Tibial nerve (tissue), 3 donors: ENCODE measurements around the gene MAD2L2.

Experiments used
- POLR2A ChIP-seq, 2 donors: fragments of 450-650 bp; IDR thresholded peaks; one replicate each; pipeline ENCODE4 v1.6.1; 2017; ENCODE audit warnings: antibody characterized with exemption in 2 of 2, mild to moderate bottlenecking in 2 of 2, moderate library complexity in 2 of 2
- TF ChIP-seq, protein P1 (sequence below), 5 experiments: fragments of 200-600 bp in 3 of 5; fragments of 450-650 bp in 2 of 5; sonication (generic) in 3 of 5; IDR thresholded peaks; one replicate each; pipeline ENCODE4 v1.5.1; 2016 to 2019; ENCODE audit warnings: antibody characterized with exemption in 5 of 5, mild to moderate bottlenecking in 3 of 5, moderate library complexity in 2 of 5

DNA sequence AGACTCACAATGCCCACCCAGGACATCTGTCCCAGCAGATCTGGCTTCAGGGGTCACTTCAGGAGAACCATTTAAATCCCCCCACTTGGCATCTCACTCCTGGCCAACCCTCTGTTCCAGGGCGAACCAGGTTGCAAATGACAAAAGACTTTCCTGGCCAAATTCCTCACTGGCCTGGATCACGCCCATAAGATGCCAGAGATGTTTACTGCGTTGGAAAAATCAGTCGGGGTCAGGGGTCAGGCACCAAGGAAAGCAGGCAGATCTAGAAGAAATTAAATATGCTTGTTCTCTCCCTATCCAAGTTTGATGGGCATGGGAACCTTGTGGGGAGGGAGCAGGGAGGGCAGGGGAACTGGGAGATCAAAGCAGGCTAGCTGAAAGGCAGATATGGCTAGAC lies 40.4 kb upstream of the MAD2L2 start:
- TF ChIP-seq, protein P1, sequence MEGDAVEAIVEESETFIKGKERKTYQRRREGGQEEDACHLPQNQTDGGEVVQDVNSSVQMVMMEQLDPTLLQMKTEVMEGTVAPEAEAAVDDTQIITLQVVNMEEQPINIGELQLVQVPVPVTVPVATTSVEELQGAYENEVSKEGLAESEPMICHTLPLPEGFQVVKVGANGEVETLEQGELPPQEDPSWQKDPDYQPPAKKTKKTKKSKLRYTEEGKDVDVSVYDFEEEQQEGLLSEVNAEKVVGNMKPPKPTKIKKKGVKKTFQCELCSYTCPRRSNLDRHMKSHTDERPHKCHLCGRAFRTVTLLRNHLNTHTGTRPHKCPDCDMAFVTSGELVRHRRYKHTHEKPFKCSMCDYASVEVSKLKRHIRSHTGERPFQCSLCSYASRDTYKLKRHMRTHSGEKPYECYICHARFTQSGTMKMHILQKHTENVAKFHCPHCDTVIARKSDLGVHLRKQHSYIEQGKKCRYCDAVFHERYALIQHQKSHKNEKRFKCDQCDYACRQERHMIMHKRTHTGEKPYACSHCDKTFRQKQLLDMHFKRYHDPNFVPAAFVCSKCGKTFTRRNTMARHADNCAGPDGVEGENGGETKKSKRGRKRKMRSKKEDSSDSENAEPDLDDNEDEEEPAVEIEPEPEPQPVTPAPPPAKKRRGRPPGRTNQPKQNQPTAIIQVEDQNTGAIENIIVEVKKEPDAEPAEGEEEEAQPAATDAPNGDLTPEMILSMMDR (IDR thresholded peaks at IDR 0.05): no peak
- no peak for TF ChIP-seq POLR2A (IDR thresholded peaks at IDR 0.05)
